Fibroblast of lung (primary cell): ENCODE results near the gene MARK4. TPM values are rescaled to one million over a fixed set of nuclear protein-coding genes. Genes with fewer than 3 reads are reported as not detected.
A peak's percentile ranks its signal among the peaks of the same experiment; 100 is the strongest.

ENCODE experiments used
- DNase-seq, 2 donors: peaks; one replicate each; pipeline versions ENCODE4 v3.0.0 to v3.0.0-alpha.2; 2010; ENCODE audit warnings: low read depth in 2 of 2
- H2AFZ ChIP-seq: 2 replicates; pipeline ENCODE4 v1.5.1; 2012; ENCODE audit warnings: low read length, control low read depth, inconsistent platforms
- H3K27ac ChIP-seq: 2 replicates; pipeline ENCODE4 v1.5.1; 2011; ENCODE audit warnings: low read length, control low read depth; ENCODE audit not compliant: insufficient read depth
- H3K27me3 ChIP-seq: 2 replicates; pipeline ENCODE4 v1.5.1; 2011; ENCODE audit warnings: mild to moderate bottlenecking, low read length; ENCODE audit not compliant: control insufficient read depth, insufficient read depth
- H3K36me3 ChIP-seq: 2 replicates; pipeline ENCODE4 v1.5.1; 2011; ENCODE audit warnings: low read length; ENCODE audit not compliant: control insufficient read depth, insufficient read depth
- H3K4me1 ChIP-seq: 2 replicates; pipeline ENCODE4 v1.5.1; 2011; ENCODE audit warnings: low read length; ENCODE audit not compliant: control insufficient read depth, insufficient read depth; ENCODE audit errors: extremely low read depth
- H3K4me2 ChIP-seq: 2 replicates; pipeline ENCODE4 v1.5.1; 2011; ENCODE audit warnings: low read length, control low read depth; ENCODE audit not compliant: insufficient read depth; ENCODE audit errors: extremely low read depth
- H3K4me3 ChIP-seq, 4 experiments: fragments of 200-600 bp in 1 of 4; sonication (generic) in 1 of 4; replicated peaks in 1 of 4; 2 replicates each; pipeline ENCODE4 v1.5.1; 2011 to 2016; ENCODE audit warnings: low read length in 4 of 4, low read depth in 3 of 4, mild to moderate bottlenecking in 3 of 4, control low read depth in 2 of 4, inconsistent platforms in 1 of 4, mixed read lengths in 1 of 4; ENCODE audit not compliant: insufficient read depth in 1 of 4; ENCODE audit errors: control extremely low read depth in 1 of 4
- H3K79me2 ChIP-seq: 2 replicates; pipeline ENCODE4 v1.5.1; 2012; ENCODE audit warnings: mild to moderate bottlenecking, low read length, inconsistent platforms; ENCODE audit not compliant: control insufficient read depth, insufficient read depth
- H3K9ac ChIP-seq: 2 replicates; pipeline ENCODE4 v1.5.1; 2011; ENCODE audit warnings: mild to moderate bottlenecking, low read length, control low read depth; ENCODE audit not compliant: insufficient read depth
- H3K9me3 ChIP-seq: 2 replicates; pipeline ENCODE4 v1.5.1; 2012; ENCODE audit warnings: low read depth, low read length; ENCODE audit not compliant: control insufficient read depth, insufficient read depth
- H4K20me1 ChIP-seq: 2 replicates; pipeline ENCODE4 v1.5.1; 2011; ENCODE audit warnings: low read length; ENCODE audit not compliant: control insufficient read depth, insufficient read depth; ENCODE audit errors: extremely low read depth
- CTCF ChIP-seq, 2 donors: IDR thresholded peaks in 1 of 2; conservative IDR thresholded peaks in 1 of 2; 1 replicate in 1 of 2; 2 replicates in 1 of 2; pipeline ENCODE4 v1.5.1; 2011 to 2012; ENCODE audit warnings: low read length in 2 of 2, control low read depth in 1 of 2, inconsistent platforms in 1 of 2, low read depth in 1 of 2, mild to moderate bottlenecking in 1 of 2
- EZH2 ChIP-seq: IDR thresholded peaks from 2 replicates; pipeline ENCODE4 v1.5.1; 2012; ENCODE audit warnings: low read length, control low read depth, mild to moderate bottlenecking; ENCODE audit errors: missing control alignments
- polyA plus RNA-seq, 2 donors: library from polyadenylated mRNA; depleted of rRNA in 1 of 2; stranded (reverse) in 1 of 2; unstranded in 1 of 2; fragments of >200 nt; gene quantifications; 2 replicates each; pipeline ENCODE4 v1.2.1, GENCODE V29; 2011 to 2012; ENCODE audit warnings: missing spikeins in 1 of 2
- total RNA-seq: library from RNA; depleted of rRNA; stranded (reverse); fragments of >200 nt; gene quantifications from 2 replicates; pipeline ENCODE4 v1.2.1, GENCODE V29; 2014

MARK4 gene
- total and polyA plus RNA-seq, 2 donors (not counting 1 experiment from before 2014, with no cell fraction given): 8.9 to 14.1 TPM

GRCh38 chr19:45253396-45254027, 2.4 kb downstream of the MARK4 start:
- TF ChIP-seq EZH2: no peak
- TF ChIP-seq CTCF (conservative IDR thresholded peaks at IDR 0.05 in 1 of 2, IDR thresholded peaks at IDR 0.05 in 1 of 2; ENCODE audit: low read depth in 1 of 2, low read length in 2 of 2): no peak
- H3K79me2 ChIP-seq: peaks cover 20% of the 10 kb centered on the region
- no peaks in the 10 kb centered on the region for H4K20me1 ChIP-seq
- H3K9me3 ChIP-seq: no peaks in the 10 kb centered on the region
- H3K27ac ChIP-seq: no peak overlapping the region
- H3K4me2 ChIP-seq: peak overlapping the region; percentile 37
- H2AFZ ChIP-seq: no peak overlapping the region
- H3K36me3 ChIP-seq: no peaks in the 10 kb centered on the region
- H3K27me3 ChIP-seq: no peaks in the 10 kb centered on the region
- no peak overlapping the region for H3K9ac ChIP-seq
- DNase-seq: peak in 1 of 2 donors; percentile 39
- H3K4me1 ChIP-seq: peaks cover 2% of the 10 kb centered on the region
- peak overlapping the region in 1 of 4 experiments; percentile 20 for H3K4me3 ChIP-seq

- H3K79me2 ChIP-seq: peaks cover 20% of the 10 kb centered on the region
- H4K20me1 ChIP-seq: no peaks in the 10 kb centered on the region
- H3K4me2 ChIP-seq: no peak overlapping the region
- no peaks in the 10 kb centered on the region for H3K36me3 ChIP-seq
- no peaks in the 10 kb centered on the region for H3K27me3 ChIP-seq
- no peak overlapping the region for H3K27ac ChIP-seq
- peaks cover 2% of the 10 kb centered on the region for H3K4me1 ChIP-seq
- no peak for DNase-seq
- H2AFZ ChIP-seq: no peak overlapping the region
- no peaks in the 10 kb centered on the region for H3K9me3 ChIP-seq
- no peak for TF ChIP-seq EZH2
- peak; percentile 9 to 25 for TF ChIP-seq CTCF (conservative IDR thresholded peaks at IDR 0.05 in 1 of 2, IDR thresholded peaks at IDR 0.05 in 1 of 2; ENCODE audit: low read depth in 1 of 2, low read length in 2 of 2)
- no peak overlapping the region for H3K4me3 ChIP-seq
- H3K9ac ChIP-seq: no peak overlapping the region
Measured at GRCh38 chr19:45254044-45254531, 3.0 kb downstream of the MARK4 start.

GRCh38 chr19:45255611-45256157, 4.6 kb downstream of the MARK4 start:
- H3K4me1 ChIP-seq: peaks cover 2% of the 10 kb centered on the region
- DNase-seq: no peak
- TF ChIP-seq CTCF (conservative IDR thresholded peaks at IDR 0.05 in 1 of 2, IDR thresholded peaks at IDR 0.05 in 1 of 2; ENCODE audit: low read depth in 1 of 2, low read length in 2 of 2) (no peak), EZH2 (no peak)
- H3K4me3 ChIP-seq: no peak overlapping the region
- H3K4me2 ChIP-seq: no peak overlapping the region
- peaks cover 20% of the 10 kb centered on the region for H3K79me2 ChIP-seq
- no peak overlapping the region for H3K27ac ChIP-seq
- no peaks in the 10 kb centered on the region for H3K9me3 ChIP-seq
- H4K20me1 ChIP-seq: no peaks in the 10 kb centered on the region
- no peaks in the 10 kb centered on the region for H3K36me3 ChIP-seq
- H3K27me3 ChIP-seq: no peaks in the 10 kb centered on the region
- H2AFZ ChIP-seq: no peak overlapping the region
- no peak overlapping the region for H3K9ac ChIP-seq
